Suprapubic skin (tissue), 4 donors: ENCODE results near the gene AADAC. TPM values are rescaled to one million over a fixed set of nuclear protein-coding genes. Genes with fewer than 3 reads are reported as not detected.
"Not testable (repeated sequence)": the region's sequence is repeated elsewhere in the genome, so short reads cannot be mapped to it uniquely, and the experiment has no call there.

Experiments used
- DNase-seq, 2 donors: peaks; one replicate each; pipeline ENCODE4 v3.0.0-alpha.2; 2019; ENCODE audit warnings: low spot score in 2 of 2
- H3K27ac ChIP-seq: fragments of 200-600 bp; sonication (generic); one replicate; pipeline ENCODE4 v1.5.1; 2019
- H3K27me3 ChIP-seq: fragments of 200-600 bp; sonication (generic); one replicate; pipeline ENCODE4 v1.5.1; 2019
- H3K36me3 ChIP-seq: fragments of 200-600 bp; sonication (generic); one replicate; pipeline ENCODE4 v1.5.1; 2019
- H3K4me1 ChIP-seq: fragments of 200-600 bp; sonication (generic); one replicate; pipeline ENCODE4 v1.5.1; 2019
- H3K4me3 ChIP-seq: fragments of 200-600 bp; sonication (generic); one replicate; pipeline ENCODE4 v1.5.1; 2019; ENCODE audit warnings: mild to moderate bottlenecking
- H3K9me3 ChIP-seq: fragments of 200-600 bp; sonication (generic); one replicate; pipeline ENCODE4 v1.5.1; 2019
- CTCF ChIP-seq, 2 donors: fragments of 200-600 bp in 1 of 2; fragments of 450-650 bp in 1 of 2; sonication (generic) in 1 of 2; IDR thresholded peaks; one replicate each; pipeline ENCODE4 v1.5.1; 2016 to 2019; ENCODE audit warnings: antibody characterized with exemption in 2 of 2, mild to moderate bottlenecking in 1 of 2, moderate library complexity in 1 of 2
- EP300 ChIP-seq: sonication (generic); formaldehyde crosslinking; IDR thresholded peaks from one replicate; pipeline ENCODE4 v1.6.1; 2017; ENCODE audit warnings: antibody characterized with exemption
- POLR2A ChIP-seq, 2 donors: fragments of 450-650 bp; IDR thresholded peaks; one replicate each; pipeline ENCODE4 v1.6.1; 2017; ENCODE audit warnings: antibody characterized with exemption in 2 of 2, mild to moderate bottlenecking in 2 of 2, moderate library complexity in 2 of 2
- POLR2AphosphoS5 ChIP-seq, 3 donors: sonication (generic); formaldehyde crosslinking; IDR thresholded peaks; one replicate each; pipeline ENCODE4 v1.6.1; 2017; ENCODE audit warnings: antibody characterized with exemption in 3 of 3
- WGBS: methylation state at CpG from one replicate; pipeline ENCODE4 v1.1.5; 2018; 5-methylcytosine and 5-hydroxymethylcytosine counted together
- total RNA-seq, 4 donors: library from RNA; depleted of rRNA; stranded (reverse); fragments of >200 nt; gene quantifications; one replicate each; pipeline ENCODE4 v1.1.0, GENCODE V29; 2016

The AADAC gene
- total RNA-seq, 4 donors from 2014 or later: 2.7 to 19.1 (median 14.0) TPM

- TF ChIP-seq POLR2AphosphoS5 (IDR thresholded peaks at IDR 0.05) (no peak), CTCF (IDR thresholded peaks at IDR 0.05) (no peak), EP300 (no peak), POLR2A (IDR thresholded peaks at IDR 0.05) (no peak)
- peaks cover 4% of the 10 kb centered on the region for H3K4me1 ChIP-seq
- H3K27ac ChIP-seq: no peak overlapping the region
- no peaks in the 10 kb centered on the region for H3K9me3 ChIP-seq
- H3K36me3 ChIP-seq: no peaks in the 10 kb centered on the region
- no peak for DNase-seq
- 71% methylated on average over 1 of the region's 1 CpG for WGBS
- no peak overlapping the region for H3K4me3 ChIP-seq
- H3K27me3 ChIP-seq: no peaks in the 10 kb centered on the region
Observed at GRCh38 chr3:151789853-151790463, 24.0 kb upstream of the AADAC start.

DNA sequence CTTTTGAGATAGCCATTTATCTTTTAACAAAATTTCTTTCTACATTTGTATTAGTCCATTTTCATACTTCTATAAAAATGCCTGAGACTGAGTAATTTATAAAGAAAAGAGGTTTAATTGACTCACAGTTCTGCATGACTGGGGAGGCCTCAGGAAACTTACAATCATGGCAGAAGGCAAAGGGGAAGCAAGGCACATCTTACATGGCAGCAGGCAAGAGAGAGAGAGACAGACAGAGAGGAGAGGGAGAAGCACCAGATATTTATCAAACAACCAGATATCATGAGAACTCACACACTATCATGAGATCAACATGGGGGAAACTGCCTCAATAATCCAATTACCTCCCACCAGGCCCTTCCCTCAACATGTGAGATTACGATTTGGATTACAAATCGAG lies 23.2 kb upstream of the AADAC start:
- not testable (repeated sequence) for H3K4me1 ChIP-seq, H3K27ac ChIP-seq, H3K27me3 ChIP-seq, H3K4me3 ChIP-seq, DNase-seq, H3K36me3 ChIP-seq, H3K9me3 ChIP-seq
- WGBS: 86% methylated on average over 2 of the region's 2 CpGs

GRCh38 chr3:151792411-151792810 lies 21.5 kb upstream of the AADAC start:
- Histone ChIP-seq H3K4me1 (peaks cover 4% of the 10 kb centered on the region), H3K36me3 (no peaks in the 10 kb centered on the region), H3K4me3 (no peak overlapping the region), H3K27me3 (no peaks in the 10 kb centered on the region), H3K27ac (no peak overlapping the region), H3K9me3 (no peaks in the 10 kb centered on the region)
- TF ChIP-seq POLR2A (IDR thresholded peaks at IDR 0.05): no peak
- no peak for TF ChIP-seq CTCF (IDR thresholded peaks at IDR 0.05)
- TF ChIP-seq POLR2AphosphoS5 (IDR thresholded peaks at IDR 0.05): no peak
- no peak for TF ChIP-seq EP300
- 84% methylated on average over 2 of the region's 2 CpGs for WGBS
- no peak for DNase-seq

DNA sequence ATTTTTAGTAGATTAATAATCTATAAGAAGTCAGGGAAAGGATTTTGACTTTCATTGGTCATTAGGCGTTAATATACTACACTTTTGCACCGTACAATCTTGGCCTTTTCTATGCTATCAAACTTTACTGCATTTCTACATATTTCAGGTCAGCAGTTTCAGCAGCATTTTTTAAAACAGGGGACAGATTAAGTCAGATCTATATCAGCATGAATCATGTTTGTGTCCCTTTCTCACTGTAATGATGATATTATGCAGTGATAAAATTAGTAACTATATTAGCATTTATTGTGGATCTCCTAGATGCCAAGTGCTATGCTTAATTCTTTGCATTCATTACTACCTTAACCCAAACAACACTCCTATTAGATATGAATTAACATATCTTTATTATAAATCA lies 20.3 kb upstream of the AADAC start:
- Histone ChIP-seq H3K27ac (no peak overlapping the region), H3K4me1 (peaks cover 4% of the 10 kb centered on the region), H3K36me3 (no peaks in the 10 kb centered on the region), H3K4me3 (no peak overlapping the region), H3K9me3 (no peaks in the 10 kb centered on the region), H3K27me3 (no peaks in the 10 kb centered on the region)
- no peak for DNase-seq
- WGBS: 59% methylated on average over 2 of the region's 2 CpGs
- TF ChIP-seq POLR2A (IDR thresholded peaks at IDR 0.05): no peak
- no peak for TF ChIP-seq EP300
- TF ChIP-seq POLR2AphosphoS5 (IDR thresholded peaks at IDR 0.05): no peak
- TF ChIP-seq CTCF (IDR thresholded peaks at IDR 0.05): no peak

DNA sequence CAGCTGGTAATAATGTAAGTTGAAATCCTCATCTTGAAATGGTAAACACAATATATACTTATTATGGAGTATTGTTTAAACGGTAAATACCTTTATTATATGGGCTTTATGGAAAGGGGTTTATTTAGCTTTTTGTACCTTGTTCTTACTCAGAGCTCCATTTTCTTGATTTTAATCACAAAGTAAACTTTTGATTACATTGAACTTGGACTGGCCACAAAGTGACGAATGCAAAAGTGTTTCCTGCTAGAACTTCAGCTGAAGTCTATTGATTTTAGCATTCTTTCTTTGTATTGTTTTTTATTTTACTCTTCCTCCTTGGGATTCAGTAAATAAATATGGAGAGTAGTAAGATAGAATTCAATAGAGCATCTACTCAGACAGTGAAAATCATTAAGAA lies 19.8 kb upstream of the AADAC start:
- no peaks in the 10 kb centered on the region for H3K27me3 ChIP-seq
- WGBS: 87% methylated on average over 2 of the region's 2 CpGs
- no peaks in the 10 kb centered on the region for H3K36me3 ChIP-seq
- no peak overlapping the region for H3K4me3 ChIP-seq
- H3K27ac ChIP-seq: no peak overlapping the region
- TF ChIP-seq EP300 (no peak), CTCF (IDR thresholded peaks at IDR 0.05) (no peak), POLR2A (IDR thresholded peaks at IDR 0.05) (no peak), POLR2AphosphoS5 (IDR thresholded peaks at IDR 0.05) (no peak)
- H3K4me1 ChIP-seq: peaks cover 4% of the 10 kb centered on the region
- no peak for DNase-seq
- no peaks in the 10 kb centered on the region for H3K9me3 ChIP-seq

DNA sequence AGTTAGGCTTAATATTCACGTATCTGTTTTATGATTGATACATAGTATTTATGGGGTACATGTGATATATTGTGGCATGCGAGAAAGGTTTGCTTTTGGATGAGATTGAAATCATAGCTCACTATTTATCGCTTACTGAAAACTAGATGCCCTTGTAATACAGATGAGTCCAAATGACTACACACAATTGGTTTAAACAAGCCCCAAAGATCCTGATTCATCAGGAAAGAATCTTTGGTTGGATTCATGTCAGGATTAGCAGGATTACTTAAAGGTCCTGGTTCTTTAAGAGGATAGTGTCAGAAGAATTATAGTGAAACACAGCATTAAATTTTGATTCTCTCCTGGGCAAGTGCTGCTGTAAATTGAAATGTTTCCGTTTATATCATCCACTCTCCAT lies 18.6 kb upstream of the AADAC start:
- H3K9me3 ChIP-seq: no peaks in the 10 kb centered on the region
- DNase-seq: no peak
- TF ChIP-seq POLR2AphosphoS5 (IDR thresholded peaks at IDR 0.05) (no peak), EP300 (no peak), POLR2A (IDR thresholded peaks at IDR 0.05) (no peak)
- H3K4me1 ChIP-seq: peaks cover 4% of the 10 kb centered on the region
- 60% methylated on average over 4 of the region's 4 CpGs for WGBS
- no peaks in the 10 kb centered on the region for H3K27me3 ChIP-seq
- H3K36me3 ChIP-seq: no peaks in the 10 kb centered on the region
- H3K27ac ChIP-seq: no peak overlapping the region
- H3K4me3 ChIP-seq: no peak overlapping the region
